ENCODE results near the gene TRAPPC6A.

TRAPPC6A gene

DNA sequence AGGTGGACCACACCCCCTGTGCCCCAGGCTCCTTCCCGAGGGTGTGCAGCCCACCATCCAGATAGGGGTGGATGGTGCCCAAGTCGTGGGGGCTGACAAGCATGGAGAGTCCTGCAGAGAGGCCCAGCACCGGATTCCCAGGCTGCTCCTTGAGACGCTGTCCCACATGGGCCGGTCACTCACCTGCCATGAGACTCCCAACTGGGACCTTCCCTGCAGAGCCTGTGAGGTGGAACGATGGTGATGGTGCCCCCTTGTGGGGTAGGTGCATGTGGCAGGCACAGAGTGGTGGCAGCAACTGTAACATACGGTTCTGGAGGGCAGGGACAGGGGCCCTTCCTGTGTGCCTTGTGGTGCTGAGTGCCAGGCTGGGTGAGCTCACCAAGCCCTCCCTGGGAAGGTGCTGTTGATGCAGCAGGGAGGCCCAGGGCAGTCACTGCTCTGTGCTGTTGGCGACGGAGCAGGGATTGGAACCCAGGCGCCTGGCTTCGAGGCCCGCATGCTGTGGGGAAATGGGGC is 52.0 kb downstream of the TRAPPC6A start:
- DNase-seq = peak; percentile 48

DNA sequence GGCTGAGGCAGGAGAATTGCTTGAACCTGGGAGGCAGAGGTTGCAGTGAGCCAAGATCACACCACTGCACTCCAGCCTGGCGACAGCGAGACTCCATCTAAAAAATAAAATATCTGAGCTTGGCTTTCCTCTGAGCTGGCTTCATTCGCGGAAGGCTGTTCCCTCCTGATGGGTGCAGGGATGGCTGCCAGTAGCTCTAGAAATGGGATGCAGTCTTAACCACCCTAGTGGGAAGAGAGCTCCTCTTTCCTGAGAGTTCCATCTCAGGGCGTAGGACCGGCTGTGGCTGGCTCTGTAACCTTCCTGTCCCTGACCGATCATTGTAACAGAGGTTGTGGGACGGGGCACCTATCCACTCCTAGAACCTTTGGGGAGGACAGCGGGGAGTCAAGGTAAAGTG is 52.7 kb downstream of the TRAPPC6A start:
- DNase-seq = no peak

DNA sequence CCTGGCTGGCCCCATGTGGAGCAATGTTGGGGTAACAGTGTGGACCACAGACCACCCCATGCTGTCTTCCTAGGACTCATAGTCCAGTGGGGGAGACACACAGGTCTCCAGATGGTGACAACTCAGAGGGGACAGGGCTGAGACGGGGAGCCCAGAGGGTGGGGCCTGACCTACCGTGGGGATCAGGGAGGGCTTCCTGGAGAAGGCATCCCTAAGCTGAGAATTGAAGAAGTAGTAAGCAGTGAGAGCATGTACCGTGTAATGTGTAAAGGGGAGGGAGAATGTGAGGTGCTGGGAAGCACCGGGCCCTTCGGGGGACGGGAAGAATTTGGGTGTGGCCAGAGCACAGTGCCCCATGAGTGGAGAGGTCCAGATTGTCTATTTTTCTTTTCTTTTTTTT is 54.0 kb downstream of the TRAPPC6A start:
- no peak for DNase-seq

DNA sequence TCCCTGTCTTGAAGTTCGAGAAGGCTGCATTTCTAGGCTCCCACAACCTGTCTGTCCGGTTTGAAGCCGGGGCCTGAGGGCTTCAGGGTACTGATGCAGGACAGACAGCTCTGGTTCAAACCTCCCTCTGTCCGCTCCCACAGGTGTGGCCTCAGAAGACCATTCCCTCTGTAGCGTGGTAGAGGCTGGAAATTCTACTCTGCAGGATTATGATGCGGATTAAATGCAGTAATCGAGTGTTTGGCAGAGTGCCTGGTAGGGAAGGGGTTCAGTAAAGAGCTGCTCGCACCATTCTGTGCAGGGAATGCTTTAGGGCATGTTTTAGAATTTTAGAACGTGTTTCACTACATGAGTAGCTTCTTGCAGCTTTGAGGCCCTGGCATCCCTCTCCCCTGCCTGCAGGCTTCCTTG is 54.6 kb downstream of the TRAPPC6A start:
- DNase-seq = no peak

DNA sequence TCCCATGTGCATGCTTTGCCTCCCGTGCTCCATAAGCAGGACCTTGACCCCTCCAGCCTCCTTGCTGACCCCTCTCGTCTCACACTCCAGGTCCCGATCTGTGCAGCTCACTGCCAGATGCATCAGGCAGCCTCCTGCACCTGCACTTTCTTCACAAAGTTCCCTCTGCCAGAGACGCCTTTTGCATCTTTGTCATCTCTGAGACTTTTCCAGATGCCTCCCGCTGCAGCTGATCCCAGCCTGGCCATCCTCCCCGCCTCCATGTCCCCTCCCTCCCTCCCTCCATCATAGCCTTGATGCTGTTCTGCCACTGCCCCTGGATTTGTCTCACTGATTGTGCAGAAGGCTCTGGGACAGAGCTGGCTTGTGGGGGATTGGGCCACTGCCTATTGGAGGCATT is 55.2 kb downstream of the TRAPPC6A start:
- DNase-seq = no peak

DNA sequence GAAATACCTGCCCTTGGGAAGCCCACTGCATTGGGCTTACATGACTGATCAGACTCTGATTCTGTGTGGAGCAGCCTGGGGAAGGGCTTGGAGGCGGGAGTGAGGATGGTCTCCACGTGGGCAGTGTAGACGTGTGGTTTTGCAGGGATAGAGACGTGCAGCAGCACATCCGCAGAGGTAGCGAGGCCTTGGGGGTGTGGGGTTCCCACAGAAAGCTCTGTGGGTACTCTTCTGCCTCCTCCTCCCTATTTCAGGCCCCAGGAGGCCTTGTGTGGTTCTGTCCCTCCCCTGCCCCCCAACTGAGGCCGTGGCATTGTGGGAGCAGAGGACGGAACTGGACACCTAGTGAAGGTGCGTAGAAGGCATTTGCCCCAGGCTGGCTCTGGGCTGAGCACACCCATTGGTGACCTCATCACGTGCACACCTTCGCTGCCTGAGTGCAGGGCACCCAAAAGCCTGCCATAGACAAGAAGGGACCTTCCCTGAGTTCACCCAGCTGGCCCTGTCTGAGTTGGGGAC is 56.2 kb downstream of the TRAPPC6A start:
- DNase-seq = no peak

DNA sequence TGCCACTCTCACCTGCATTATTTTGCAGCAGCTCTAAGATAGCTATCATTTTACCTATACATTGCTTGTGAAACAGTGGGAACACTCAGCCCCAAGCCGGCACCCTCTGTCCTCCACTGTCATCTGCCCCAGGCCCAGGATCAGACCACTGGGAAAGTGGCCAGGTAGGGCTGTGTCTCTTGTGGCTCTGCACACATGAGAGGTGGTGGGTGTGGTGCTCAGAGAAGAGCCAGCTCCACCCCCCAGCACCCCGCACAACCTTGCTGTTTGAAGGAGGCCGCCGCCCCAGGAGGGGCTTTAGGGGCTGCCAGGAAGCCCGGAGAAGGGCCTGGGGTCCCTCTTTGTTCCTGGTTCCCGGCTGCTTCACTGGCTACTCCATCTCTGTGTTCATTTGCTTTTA is 58.5 kb downstream of the TRAPPC6A start:
- DNase-seq = peak; percentile 59

DNA sequence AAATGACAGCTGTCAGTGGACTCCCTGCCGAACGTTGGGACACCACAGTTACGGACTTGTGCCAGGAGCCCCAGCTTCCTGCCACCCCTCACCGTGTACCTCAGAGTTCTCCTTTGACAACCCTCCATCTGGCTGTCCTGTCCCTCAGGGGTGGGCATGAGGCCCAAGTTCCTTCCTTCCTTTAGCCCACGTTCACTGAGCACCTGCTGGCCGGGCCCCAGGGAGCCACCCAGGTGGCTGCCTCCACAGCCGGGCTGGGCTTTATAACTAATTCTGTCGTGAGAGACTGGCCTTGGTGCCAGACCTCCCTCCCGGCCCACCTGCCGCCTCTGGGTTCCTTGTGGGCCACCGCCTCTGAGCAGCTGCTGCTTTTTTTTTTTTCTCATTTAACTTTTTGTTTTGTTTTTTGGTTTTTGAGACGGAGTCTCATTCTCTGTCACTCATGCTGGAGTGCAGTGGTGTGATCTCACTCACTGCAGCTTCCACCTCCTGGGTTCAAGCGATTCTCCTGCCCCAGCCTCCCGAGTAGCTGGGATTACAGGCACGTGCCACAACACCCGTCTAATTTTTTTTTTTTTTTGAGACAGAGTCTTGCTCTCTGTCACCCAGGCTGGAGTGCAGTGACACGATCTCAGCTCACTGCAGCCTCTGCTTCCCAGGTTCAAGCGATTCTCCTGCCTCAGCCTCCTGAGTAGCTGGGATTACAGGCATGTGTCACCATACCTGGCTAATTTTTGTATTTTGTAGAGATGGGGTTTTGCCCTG is 59.3 kb downstream of the TRAPPC6A start:
- peak; percentile 91 for DNase-seq

DNA sequence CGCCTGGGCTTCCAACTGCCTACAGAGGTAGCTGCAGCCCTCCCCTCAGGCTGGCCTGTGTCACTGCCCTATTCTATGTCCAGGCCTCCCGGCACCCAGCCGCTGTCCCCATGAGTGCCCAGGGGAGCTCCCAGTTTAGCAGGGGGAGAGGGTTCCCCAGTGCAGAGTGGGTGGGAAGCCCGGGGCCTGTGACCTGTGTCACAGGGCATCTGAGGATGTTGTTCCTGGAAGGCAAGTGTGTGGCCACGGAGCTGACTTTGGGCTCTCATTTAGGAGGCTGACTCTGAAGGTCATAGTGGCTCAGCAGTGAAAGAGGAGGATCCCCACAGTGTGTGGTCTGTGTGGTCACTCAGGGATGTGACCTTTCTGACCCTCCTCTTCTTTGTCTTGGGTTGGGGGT is 59.9 kb downstream of the TRAPPC6A start:
- no peak for DNase-seq

DNA sequence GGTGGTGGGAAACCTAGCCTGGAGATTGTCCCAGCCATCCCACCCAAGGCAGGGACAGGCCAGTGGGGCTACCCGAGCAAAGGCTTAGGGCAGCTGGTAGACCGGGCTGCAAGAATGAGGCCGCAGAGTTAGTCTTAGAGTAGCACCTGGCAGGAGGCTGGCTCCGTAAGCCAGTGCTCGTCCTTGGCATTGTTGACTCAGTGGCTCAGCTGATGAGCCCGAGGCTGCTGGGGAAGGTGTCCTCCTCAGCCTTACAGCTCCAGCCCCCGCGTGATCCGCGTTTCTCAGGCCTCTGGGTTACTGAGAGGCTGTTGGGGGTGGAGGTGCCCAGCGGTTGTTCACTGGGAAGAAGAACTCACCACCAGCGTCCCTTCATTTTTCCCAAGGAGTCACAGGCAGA is 60.4 kb downstream of the TRAPPC6A start:
- no peak for DNase-seq

DNA sequence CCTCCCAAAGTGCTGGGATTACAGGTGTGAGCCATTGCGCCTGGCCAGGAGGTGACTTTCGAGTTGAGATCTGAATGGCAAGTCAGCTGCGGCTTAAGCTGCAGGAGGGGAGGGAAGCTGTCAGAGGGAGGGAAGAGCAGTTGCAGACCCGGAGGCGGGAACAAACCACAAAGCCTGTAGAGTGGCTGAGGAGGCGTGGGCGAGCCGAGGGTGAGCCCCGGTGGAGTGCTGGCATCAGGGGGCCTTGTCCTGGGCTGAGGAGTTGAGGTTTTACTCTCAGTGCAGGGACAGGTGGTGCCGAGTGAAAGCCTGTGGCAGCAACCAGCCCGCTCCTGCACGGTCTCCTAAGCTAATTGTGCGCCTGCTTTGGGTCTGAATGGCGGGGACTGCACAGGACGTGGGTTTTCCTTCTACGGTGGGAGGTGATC is 60.9 kb downstream of the TRAPPC6A start:
- peak; percentile 30 for DNase-seq

DNA sequence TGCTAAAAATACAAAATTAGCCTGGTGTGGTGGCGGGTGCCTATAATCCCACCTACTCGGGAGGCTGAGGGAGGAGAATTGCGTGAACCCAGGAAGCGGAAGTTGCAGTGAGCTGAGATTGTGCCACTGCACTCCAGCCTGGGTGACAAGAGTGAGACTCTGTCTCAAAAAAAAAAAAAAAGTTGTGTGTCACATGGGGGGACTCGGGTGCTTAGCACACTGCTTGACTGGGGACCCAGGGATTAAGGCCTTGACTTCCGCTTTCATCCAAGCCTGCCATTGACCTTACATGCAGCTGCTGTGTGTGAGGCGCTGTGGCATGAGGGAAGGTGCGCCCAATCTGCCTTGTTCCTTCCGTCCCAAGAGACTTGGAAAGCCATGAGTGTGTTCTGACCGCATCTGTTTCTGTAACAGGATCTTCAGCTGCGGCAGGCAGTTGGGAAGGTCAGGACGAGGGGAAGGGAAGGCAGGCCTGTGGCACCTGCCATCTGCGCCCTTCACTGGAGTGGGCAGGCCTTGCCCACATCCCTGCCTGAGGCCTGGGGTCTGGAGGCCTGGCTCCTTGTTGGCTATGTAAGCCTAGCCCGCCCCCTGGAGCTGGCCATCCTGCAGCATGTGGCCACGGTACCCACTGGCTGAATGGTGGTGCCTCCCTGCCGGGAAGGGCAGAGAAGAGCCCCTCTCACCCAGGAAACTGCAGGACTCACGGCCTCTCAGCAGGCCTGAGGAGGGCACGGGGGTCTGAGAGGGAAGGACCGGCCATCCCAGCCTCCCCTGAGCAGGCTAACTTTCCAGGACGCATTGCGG is 62.0 kb downstream of the TRAPPC6A start:
- no peak for DNase-seq

DNA sequence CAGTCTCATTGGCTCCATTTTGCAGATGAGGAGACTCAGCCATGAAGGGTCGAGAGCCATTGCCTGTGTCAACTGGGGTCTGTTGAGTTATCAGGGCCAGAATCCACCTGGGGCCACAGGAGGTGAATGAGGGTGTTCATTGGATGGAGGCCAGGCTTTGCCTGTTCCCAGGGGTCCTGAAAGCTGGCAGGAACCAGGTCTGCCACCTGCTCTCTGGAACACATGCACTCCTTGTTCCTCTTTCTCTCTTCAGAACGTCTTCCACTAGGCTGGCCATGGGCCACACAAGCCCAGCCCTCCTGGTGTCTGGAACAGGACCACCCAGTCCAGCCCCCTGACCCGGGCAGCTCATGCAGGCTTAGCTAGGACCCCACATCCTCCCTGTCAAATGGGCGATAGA is 63.9 kb downstream of the TRAPPC6A start:
- no peak for DNase-seq

DNA sequence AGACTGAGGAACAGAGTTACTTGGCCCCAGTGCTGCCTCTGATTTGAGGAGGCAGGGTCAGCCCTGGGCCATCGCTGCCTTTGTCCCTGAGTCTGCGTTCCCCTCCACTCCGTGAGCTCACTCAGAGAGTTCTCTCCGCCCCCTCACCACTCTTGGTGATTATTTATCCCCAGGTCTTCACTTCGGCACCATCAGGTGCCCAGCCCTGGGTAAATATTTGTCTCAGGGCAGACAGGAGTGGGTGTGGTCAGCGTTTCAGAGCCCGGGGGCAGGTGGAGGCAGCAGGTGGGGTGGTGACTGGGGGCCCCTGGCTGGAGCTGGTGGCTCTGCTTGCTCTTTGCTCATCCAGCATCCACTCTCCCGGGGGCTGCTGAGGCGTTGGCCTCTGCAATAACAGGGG is 64.4 kb downstream of the TRAPPC6A start:
- DNase-seq = peak; percentile 95
